Upper lobe of right lung (tissue), 1 donor: ENCODE measurements around the gene PADI6. TPM values are rescaled to one million over a fixed set of nuclear protein-coding genes. Genes with fewer than 3 reads are reported as not detected.
A peak's percentile ranks its signal among the peaks of the same experiment; 100 is the strongest.

Source experiments
- ATAC-seq: fragments of 200-7000 bp; cut with Tn5 transposase; one replicate; pipeline ENCODE4 v1.9.1; 2020; ENCODE audit warnings: mild to moderate bottlenecking, moderate library complexity
- DNase-seq: peaks from one replicate; pipeline ENCODE4 v3.0.0-alpha.2; 2020
- H3K27ac ChIP-seq: fragments of 200-600 bp; one replicate; pipeline ENCODE4 v1.8.0; 2022
- H3K27me3 ChIP-seq: fragments of 200-600 bp; one replicate; pipeline ENCODE4 v1.8.0; 2022; ENCODE audit warnings: mild to moderate bottlenecking
- H3K36me3 ChIP-seq: fragments of 200-600 bp; one replicate; pipeline ENCODE4 v1.8.0; 2022
- H3K4me1 ChIP-seq: fragments of 200-600 bp; one replicate; pipeline ENCODE4 v1.8.0; 2022
- H3K4me3 ChIP-seq: fragments of 200-600 bp; one replicate; pipeline ENCODE4 v1.8.0; 2022; ENCODE audit warnings: mild to moderate bottlenecking
- H3K9me3 ChIP-seq: fragments of 200-600 bp; one replicate; pipeline ENCODE4 v1.8.0; 2022
- CTCF ChIP-seq: fragments of 200-600 bp; IDR thresholded peaks from one replicate; pipeline ENCODE4 v1.8.0; 2022; ENCODE audit warnings: antibody characterized with exemption
- intact Hi-C: fragments of 100-400 bp; cut with DNase I; formaldehyde crosslinking; loops from one replicate; pipeline ENCODE4 v1.11.0; 2022
- total RNA-seq: library from RNA; stranded (reverse); fragmentation: NEBNext Ultra II Directional; extraction: Animal tissue kit (Norgen Biotek cat#: 25700); gene quantifications from one replicate; pipeline ENCODE4 v1.2.1, GENCODE V29; 2021
- donor health status: DM: no; HTN: yes; CAD: no; lungs with severe emphysema.

The PADI6 gene
- total RNA-seq, 1 donor from 2014 or later, result not detected

DNA sequence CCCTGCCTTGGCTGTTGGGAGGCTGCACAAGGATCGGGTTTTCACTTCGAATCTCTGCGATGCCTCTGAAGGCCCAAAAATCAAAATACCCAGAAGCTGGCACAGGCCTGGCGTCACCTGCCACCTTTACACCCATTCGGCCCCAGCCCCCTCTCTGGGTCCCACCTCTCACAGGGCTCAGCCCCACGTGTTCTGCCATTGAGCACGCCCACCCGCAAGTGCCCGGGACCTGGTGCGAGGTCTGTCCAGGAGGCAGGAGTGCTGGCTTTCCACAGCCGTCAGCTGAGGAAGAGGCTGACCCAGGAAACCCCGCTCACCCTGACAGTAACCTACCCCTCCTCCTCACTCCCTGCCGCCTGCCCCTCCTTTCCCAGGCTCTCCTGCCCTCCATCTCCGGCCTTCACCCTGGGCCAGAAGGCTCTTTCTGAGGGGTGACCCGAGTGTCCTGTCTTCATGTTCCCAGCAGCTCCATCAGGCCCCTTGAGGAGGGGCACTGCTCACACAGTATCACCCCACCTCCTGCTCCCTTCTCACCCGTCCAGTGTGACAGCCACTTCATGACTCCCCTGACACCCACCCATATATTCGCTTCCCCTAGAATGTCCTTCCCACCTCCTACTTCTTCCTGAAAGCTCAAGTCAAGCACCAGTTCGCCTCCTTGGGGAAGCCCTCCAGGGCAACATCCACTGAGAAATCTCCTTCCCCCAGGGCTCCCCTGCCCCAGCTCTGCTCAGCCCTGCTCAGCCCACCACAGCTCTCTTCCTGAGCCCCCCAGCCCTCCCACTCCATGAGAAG lies 54.0 kb downstream of the PADI6 start:
- Histone ChIP-seq H3K27ac (no peak overlapping the region), H3K36me3 (peaks cover 79% of the 10 kb centered on the region), H3K9me3 (no peaks in the 10 kb centered on the region), H3K4me3 (no peak overlapping the region), H3K27me3 (no peaks in the 10 kb centered on the region), H3K4me1 (peaks cover 10% of the 10 kb centered on the region)
- no peak for DNase-seq
- intact Hi-C loops, result no loop called here
- TF ChIP-seq CTCF, result no peak
- peak; percentile 33 for ATAC-seq

DNA sequence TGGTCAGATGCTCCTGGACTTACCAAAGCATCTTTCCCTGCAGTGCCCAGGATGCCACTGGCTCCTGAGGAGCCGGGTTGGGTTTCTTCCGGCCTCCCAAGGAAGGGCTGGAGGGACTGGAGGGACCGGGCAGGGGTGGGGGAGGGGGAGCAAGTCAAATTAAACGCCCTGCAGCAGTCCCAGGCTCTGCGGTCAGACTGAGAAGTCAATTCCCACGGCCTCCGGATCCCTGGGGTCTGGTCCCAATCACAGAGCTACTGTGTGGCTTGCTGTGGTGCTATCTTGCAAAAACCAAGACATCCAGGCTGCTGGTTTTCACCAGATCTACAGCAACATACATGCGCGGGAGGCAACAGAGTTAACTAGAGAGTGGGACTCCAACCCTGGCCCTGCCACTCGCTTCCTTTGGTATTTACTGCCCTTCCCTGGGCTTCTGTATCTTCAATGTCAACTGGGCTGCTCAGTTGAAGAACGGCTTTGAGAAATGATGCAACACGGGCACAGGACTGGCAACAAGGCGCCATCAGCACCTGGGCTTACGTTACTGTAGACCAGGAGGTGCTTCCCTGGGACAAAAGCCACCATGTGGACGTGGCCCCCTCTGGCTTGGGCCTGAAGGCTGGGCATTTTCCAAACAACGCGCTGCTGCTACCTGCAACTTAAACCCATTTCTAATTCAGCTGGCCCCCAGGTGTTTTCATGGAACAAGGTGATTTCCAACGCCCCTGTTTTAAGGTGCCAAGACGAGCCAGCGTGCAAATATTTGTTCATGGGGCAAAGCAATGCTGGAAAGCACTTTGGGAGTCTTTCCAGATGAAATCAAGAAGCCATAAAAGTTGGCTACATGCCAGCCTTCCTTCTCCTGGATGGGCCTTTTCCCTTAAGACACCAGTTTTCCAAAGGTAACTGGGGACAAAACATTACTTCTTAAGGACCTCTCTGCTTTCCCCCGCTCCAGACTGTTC lies 56.0 kb downstream of the PADI6 start:
- no peak for ATAC-seq
- Histone ChIP-seq H3K27me3 (no peaks in the 10 kb centered on the region), H3K36me3 (peaks cover 66% of the 10 kb centered on the region), H3K9me3 (no peaks in the 10 kb centered on the region), H3K4me1 (peaks cover 18% of the 10 kb centered on the region), H3K27ac (no peak overlapping the region), H3K4me3 (no peak overlapping the region)
- intact Hi-C loops, result no loop called here
- DNase-seq, result no peak
- no peak for TF ChIP-seq CTCF

DNA sequence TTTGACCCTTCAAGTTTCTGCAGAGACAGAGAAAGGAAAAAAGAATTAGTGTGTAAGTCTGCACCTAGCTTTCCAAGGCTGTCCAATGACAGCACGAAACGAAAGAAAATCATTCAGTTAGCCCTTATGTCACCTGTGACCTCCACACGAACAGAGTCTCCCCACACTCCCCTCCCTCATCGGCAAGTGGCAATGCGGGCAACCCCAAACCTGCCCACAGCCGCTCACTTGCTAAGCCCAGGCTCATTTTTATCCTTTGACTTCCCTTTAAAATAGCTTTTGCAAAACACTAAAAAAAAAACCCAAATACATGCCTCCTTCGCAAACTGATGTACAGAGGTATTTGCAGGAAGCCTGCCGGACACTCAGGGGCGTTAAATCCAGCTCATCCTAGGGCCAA lies 57.2 kb downstream of the PADI6 start:
- H3K27ac ChIP-seq, result no peak overlapping the region
- H3K36me3 ChIP-seq, result peaks cover 58% of the 10 kb centered on the region
- TF ChIP-seq CTCF, result no peak
- no peak overlapping the region for H3K4me3 ChIP-seq
- DNase-seq (no peak), ATAC-seq (no peak)
- H3K9me3 ChIP-seq, result no peaks in the 10 kb centered on the region
- peaks cover 16% of the 10 kb centered on the region for H3K4me1 ChIP-seq
- intact Hi-C loops, result no loop called here
- H3K27me3 ChIP-seq, result no peaks in the 10 kb centered on the region

DNA sequence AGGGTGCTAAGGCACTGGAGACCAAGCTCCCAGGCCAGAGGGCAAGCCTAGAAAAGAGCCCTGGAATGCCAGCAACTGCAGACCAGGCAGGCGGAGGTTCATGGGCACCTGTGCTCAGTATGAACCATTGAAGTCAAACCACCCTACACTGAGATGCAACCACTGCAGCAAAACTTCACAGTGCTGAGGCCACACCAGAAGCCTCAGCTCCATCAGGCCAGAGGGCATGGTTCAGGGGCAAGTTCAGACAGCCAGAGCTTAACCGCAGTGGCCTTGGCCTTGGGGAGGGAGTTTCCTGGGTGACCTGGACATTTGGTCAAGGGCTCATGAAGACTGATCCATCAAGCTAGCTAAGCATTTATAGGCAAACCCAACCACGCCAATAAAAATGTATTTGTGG lies 60.4 kb downstream of the PADI6 start:
- DNase-seq, result no peak

GRCh38 chr1:17433261-17433660 lies 61.3 kb downstream of the PADI6 start:
- Histone ChIP-seq H3K36me3 (peaks cover 17% of the 10 kb centered on the region), H3K27me3 (no peaks in the 10 kb centered on the region), H3K9me3 (no peaks in the 10 kb centered on the region), H3K4me3 (no peak overlapping the region), H3K27ac (no peak overlapping the region), H3K4me1 (peaks cover 29% of the 10 kb centered on the region)
- ATAC-seq, result no peak
- no peak for TF ChIP-seq CTCF
- intact Hi-C loops, result no loop called here
- DNase-seq, result no peak

More for the DNA sequence above, 60.4 kb downstream of the PADI6 start:
- Histone ChIP-seq H3K4me3 (no peak overlapping the region), H3K27me3 (no peaks in the 10 kb centered on the region), H3K36me3 (peaks cover 25% of the 10 kb centered on the region), H3K4me1 (peaks cover 29% of the 10 kb centered on the region), H3K9me3 (no peaks in the 10 kb centered on the region), H3K27ac (peak overlapping the region; percentile 1)
- ATAC-seq, result no peak
- intact Hi-C loops, result no loop called here
- TF ChIP-seq CTCF, result no peak
